GM12878 (cell line): ENCODE data around the gene FBXL14. TPM values are rescaled to one million over a fixed set of nuclear protein-coding genes. Genes with fewer than 3 reads are reported as not detected.

Source experiments
- ATAC-seq: fragments of 200-7000 bp; cut with Tn5 transposase; 3 replicates; pipeline ENCODE4 v1.9.1; 2020; ENCODE audit warnings: mild to moderate bottlenecking, moderate library complexity
- BruUV-seq: library from RNA; stranded (reverse); fragments of 400-500 nt; replicated peaks from 2 replicates; lab custom pipeline; 2021; lab: Mats Ljungman, UMichigan
- CTCF ChIA-PET: fragments of 300-600 bp; sonication (Branson Sonifier 250); formaldehyde crosslinking; extraction: SDS; loops from one replicate; lab custom pipeline; 2021; ENCODE audit warnings: inconsistent platforms; lab: Yijun Ruan, JAX
- POLR2A ChIA-PET: fragments of 350-600 bp; formaldehyde crosslinking; extraction: SDS; loops from one replicate; lab custom pipeline; 2021; ENCODE audit warnings: inconsistent platforms; lab: Charles Lee
- RAD21 ChIA-PET: fragments of 300-600 bp; sonication (Branson Sonifier 250); formaldehyde crosslinking; loops from one replicate; lab custom pipeline; 2023; ENCODE audit warnings: antibody characterized with exemption; ENCODE audit not compliant: unreplicated experiment; lab: Charles Lee
- SMC1A ChIA-PET: fragments of 300-600 bp; sonication (Branson Sonifier 250); formaldehyde crosslinking; loops from one replicate; lab custom pipeline; 2023; ENCODE audit not compliant: unreplicated experiment, uncharacterized antibody; lab: Charles Lee
- DNase-seq: peaks from one replicate; pipeline ENCODE4 v3.0.0-alpha.2; 2011; ENCODE audit warnings: low read depth, low spot score
- FAIRE-seq: peaks from 3 replicates; lab custom pipeline; 2011; peaks lifted over from hg19 to GRCh38; lab: Jason Lieb, UNC
- H2AFZ ChIP-seq: 2 replicates; pipeline ENCODE4 v1.6.0; 2011; ENCODE audit warnings: low read depth, low read length, control low read depth; ENCODE audit not compliant: control insufficient read depth
- H3K27ac ChIP-seq: 2 replicates; pipeline ENCODE4 v1.5.1; 2011; ENCODE audit warnings: control low read depth; ENCODE audit not compliant: control insufficient read depth, insufficient read depth
- H3K27me3 ChIP-seq, 2 experiments: replicated peaks in 1 of 2; 2 replicates each; pipeline versions ENCODE4 v1.6.0 to v1.6.1; 2011; ENCODE audit warnings: low read length in 1 of 2; ENCODE audit not compliant: control insufficient read depth in 2 of 2, insufficient read depth in 2 of 2
- H3K36me3 ChIP-seq, 2 experiments: 2 replicates each; pipeline ENCODE4 v1.5.1; 2011; ENCODE audit warnings: low read length in 1 of 2; ENCODE audit not compliant: control insufficient read depth in 2 of 2, insufficient read depth in 2 of 2
- H3K4me1 ChIP-seq: 2 replicates; pipeline ENCODE4 v1.6.1; 2011; ENCODE audit warnings: mild to moderate bottlenecking, low read length, moderate library complexity, mixed read lengths; ENCODE audit not compliant: control insufficient read depth, insufficient read depth
- H3K4me2 ChIP-seq: 2 replicates; pipeline ENCODE4 v1.6.0; 2011; ENCODE audit warnings: control low read depth; ENCODE audit not compliant: control insufficient read depth, insufficient read depth
- H3K4me3 ChIP-seq: fragments of 200-600 bp; sonication (generic); 2 replicates; pipeline ENCODE4 v1.5.1; 2016
- H3K79me2 ChIP-seq: 2 replicates; pipeline ENCODE4 v1.6.0; 2011; ENCODE audit warnings: low read length; ENCODE audit not compliant: control insufficient read depth, insufficient read depth
- H3K9ac ChIP-seq: 2 replicates; pipeline ENCODE4 v1.8.0; 2011; ENCODE audit warnings: low read length, control low read depth, mixed read lengths; ENCODE audit not compliant: control insufficient read depth, insufficient read depth
- H3K9me3 ChIP-seq: replicated peaks from 3 replicates; pipeline ENCODE4 v1.5.1; 2011; ENCODE audit warnings: mild to moderate bottlenecking, low read length; ENCODE audit not compliant: control insufficient read depth, insufficient read depth
- H4K20me1 ChIP-seq: 2 replicates; pipeline ENCODE4 v1.6.0; 2011; ENCODE audit not compliant: control insufficient read depth, insufficient read depth
- ATF3 ChIP-seq: IDR thresholded peaks from 2 replicates; pipeline ENCODE4 v1.6.1; 2011; ENCODE audit warnings: low read depth, mild to moderate bottlenecking, low read length, moderate library complexity, borderline replicate concordance; ENCODE audit errors: extremely low read depth
- CBX3 ChIP-seq: fragments of 200-600 bp; sonication (generic); IDR thresholded peaks from 2 replicates; pipeline ENCODE4 v1.6.1; 2016; ENCODE audit warnings: low read depth, borderline replicate concordance
- CBX5 ChIP-seq: sonication (generic); IDR thresholded peaks from 2 replicates; pipeline ENCODE4 v1.6.1; 2016; ENCODE audit warnings: low read depth, moderate library complexity, mild to moderate bottlenecking, inconsistent platforms
- CREB1 ChIP-seq: IDR thresholded peaks from 2 replicates; pipeline ENCODE4 v1.6.1; 2012; ENCODE audit warnings: low read depth, mild to moderate bottlenecking, inconsistent platforms
- CREM ChIP-seq: IDR thresholded peaks from 2 replicates; pipeline ENCODE4 v1.6.1; 2014; ENCODE audit warnings: antibody characterized with exemption, low read depth
- E4F1 ChIP-seq: fragments of 450-650 bp; IDR thresholded peaks from 2 replicates; pipeline ENCODE4 v1.6.1; 2018; ENCODE audit warnings: borderline replicate concordance, mild to moderate bottlenecking; ENCODE audit not compliant: partially characterized antibody
- HDAC6 ChIP-seq: fragments of 200-600 bp; sonication (generic); IDR thresholded peaks from one replicate; pipeline ENCODE4 v1.8.0; 2017; ENCODE audit warnings: antibody characterized with exemption; ENCODE audit not compliant: unreplicated experiment
- MYB ChIP-seq: fragments of 150-350 bp; IDR thresholded peaks from 2 replicates; pipeline ENCODE4 v1.6.1; 2014; ENCODE audit warnings: mild to moderate bottlenecking, low read depth, low read length, borderline replicate concordance
- NRF1 ChIP-seq: conservative IDR thresholded peaks from 2 replicates; pipeline ENCODE4 v1.6.1; 2011; ENCODE audit warnings: mild to moderate bottlenecking, low read depth, low read length, improper control_type of control experiment
- SIX5 ChIP-seq: IDR thresholded peaks from 2 replicates; pipeline ENCODE4 v1.6.1; 2011; ENCODE audit warnings: mild to moderate bottlenecking, low read depth, low read length, moderate library complexity; ENCODE audit not compliant: severe bottlenecking
- TARDBP ChIP-seq: IDR thresholded peaks from 2 replicates; pipeline ENCODE4 v1.6.1; 2016; ENCODE audit warnings: borderline replicate concordance
- USF1 ChIP-seq: IDR thresholded peaks from 2 replicates; pipeline ENCODE4 v1.6.1; 2011; ENCODE audit warnings: borderline replicate concordance, low read depth, mild to moderate bottlenecking, moderate library complexity, mixed read lengths, low read length; ENCODE audit not compliant: insufficient read depth; ENCODE audit errors: extremely low read length
- YBX1 ChIP-seq: fragments of 450-650 bp; IDR thresholded peaks from 2 replicates; pipeline ENCODE4 v1.6.1; 2016; ENCODE audit warnings: antibody characterized with exemption
- ZNF24 ChIP-seq: fragments of 450-650 bp; IDR thresholded peaks from 2 replicates; pipeline ENCODE4 v1.6.1; 2017; ENCODE audit warnings: antibody characterized with exemption, mild to moderate bottlenecking
- ZNF384 ChIP-seq: IDR thresholded peaks from 2 replicates; pipeline ENCODE4 v1.6.1; 2012; ENCODE audit warnings: low read depth, mild to moderate bottlenecking, low read length, improper control_type of control experiment, borderline replicate concordance
- WGBS: methylation state at CpG from one replicate; pipeline ENCODE4 v1.1.6; 2016; ENCODE audit warnings: low lambda C conversion rate; ENCODE audit not compliant: insufficient replicate concordance, insufficient coverage; ENCODE audit errors: missing lambda C conversion rate; 5-methylcytosine and 5-hydroxymethylcytosine counted together
- in situ Hi-C: fragments of 300-500 bp; cut with MboI; formaldehyde crosslinking; loops from 9 replicates; pipeline ENCODE4 v1.14.3; 2018; ENCODE audit warnings: mixed read lengths
- intact Hi-C: fragments of 100-400 bp; cut with micrococcal nuclease; formaldehyde crosslinking; loops from one replicate; pipeline ENCODE4 v1.14.2; 2022; ENCODE audit not compliant: unreplicated experiment
- polyA plus RNA-seq, 11 experiments: library from polyadenylated mRNA; depleted of rRNA in 4 of 11; unstranded in 6 of 11; stranded (reverse) in 5 of 11; fragments of >200 nt; fragmentation: Nextera tagmentation in 4 of 11; fragmentation: Illumina TruSeq in 1 of 11; extraction: Ambion mirVana in 4 of 11; extraction: Trizol in 1 of 11; gene quantifications; 1 replicate in 1 of 11; 2 replicates in 10 of 11; pipeline versions ENCODE4 v1.2.1 to v1.2.3, GENCODE V29; 2011 to 2016; ENCODE audit warnings: inconsistent platforms in 2 of 11, missing spikeins in 2 of 11, low read depth in 1 of 11
- total RNA-seq, 4 experiments: library from RNA; depleted of rRNA in 3 of 4; stranded (reverse); fragments of >200 nt in 3 of 4; fragmentation: Illumina TruSeq in 1 of 4; extraction: Trizol in 1 of 4; gene quantifications; 2 replicates each; pipeline versions ENCODE4 v1.2.1 to v1.2.3, GENCODE V29; 2013 to 2021

The FBXL14 gene
- total and polyA plus RNA-seq, 10 of the 15 experiments (the other 5 are each of a cell fraction or from before 2014, with no cell fraction given): 0.44 to 19.0 (median 2.9) TPM

- Histone ChIP-seq H3K27ac (no peak overlapping the region), H3K9me3 (no peaks in the 10 kb centered on the region), H3K79me2 (no peaks in the 10 kb centered on the region), H3K27me3 (no peaks in the 10 kb centered on the region), H4K20me1 (no peaks in the 10 kb centered on the region), H3K4me3 (no peak overlapping the region), H3K9ac (no peak overlapping the region), H3K4me1 (peaks cover 20% of the 10 kb centered on the region), H2AFZ (no peak overlapping the region), H3K36me3 (no peaks in the 10 kb centered on the region), H3K4me2 (no peak overlapping the region)
- TF ChIP-seq MYB: no peak
- TF ChIP-seq YBX1: no peak
- no peak for TF ChIP-seq HDAC6
- TF ChIP-seq CREM: no peak
- TF ChIP-seq ZNF24: no peak
- ATAC-seq (no peak), DNase-seq (no peak), FAIRE-seq (no peak)
- 96% methylated on average over 6 of the region's 6 CpGs for WGBS
- no TSS peak for BruUV-seq
- intact Hi-C loops (no loop called here), in situ Hi-C loops (no loop called here)
- RAD21 ChIA-PET: no interaction called here
- CTCF ChIA-PET: interaction anchor here (1.4 to 3.5 kb wide), 2 partner anchors 20 to 496 kb away, joined by 4 to 17 read pairs; no protein-coding TSS in a partner anchor
- SMC1A ChIA-PET: interaction anchor here (3.2 kb wide), 1 partner anchor 9 kb away, joined by 11 read pairs; no protein-coding TSS in a partner anchor
- POLR2A ChIA-PET: no interaction called here
Measured at GRCh38 chr12:1614360-1614759, 20.0 kb upstream of the FBXL14 start.

GRCh38 chr12:1613860-1614259 lies 19.5 kb upstream of the FBXL14 start:
- BruUV-seq: no TSS peak
- RAD21 ChIA-PET: no interaction called here
- intact Hi-C loops: no loop called here
- POLR2A ChIA-PET: no interaction called here
- H3K79me2 ChIP-seq: no peaks in the 10 kb centered on the region
- no peak for DNase-seq
- CTCF ChIA-PET: interaction anchor here (1.4 to 3.5 kb wide), 2 partner anchors 21 to 496 kb away, joined by 4 to 17 read pairs; no protein-coding TSS in a partner anchor
- 47% methylated on average over 4 of the region's 4 CpGs for WGBS
- H2AFZ ChIP-seq: no peak overlapping the region
- no peak overlapping the region for H3K27ac ChIP-seq
- in situ Hi-C loops: no loop called here
- no peaks in the 10 kb centered on the region for H3K36me3 ChIP-seq
- H3K9me3 ChIP-seq: no peaks in the 10 kb centered on the region
- SMC1A ChIA-PET: interaction anchor here (3.2 kb wide), 1 partner anchor 8 kb away, joined by 11 read pairs; no protein-coding TSS in a partner anchor
- H3K9ac ChIP-seq: no peak overlapping the region
- H4K20me1 ChIP-seq: no peaks in the 10 kb centered on the region
- FAIRE-seq: no peak
- H3K4me2 ChIP-seq: no peak overlapping the region
- H3K4me1 ChIP-seq: peaks cover 17% of the 10 kb centered on the region
- no peaks in the 10 kb centered on the region for H3K27me3 ChIP-seq
- H3K4me3 ChIP-seq: no peak overlapping the region
- ATAC-seq: peak; percentile 65
- TF ChIP-seq ATF3: peak; percentile 64; the same call in 1 of the 2 replicates
- TF ChIP-seq ZNF384: no peak
- TF ChIP-seq SIX5: peak; percentile 61
- peak; percentile 31 for TF ChIP-seq USF1
- no peak for TF ChIP-seq CBX5
- TF ChIP-seq NRF1: no peak
- no peak for TF ChIP-seq E4F1
- TF ChIP-seq CBX3: no peak
- no peak for TF ChIP-seq CREB1
- no peak for TF ChIP-seq TARDBP
